Breast epithelium (tissue), 4 donors: ENCODE measurements around the gene BICC1. TPM values are rescaled to one million over a fixed set of nuclear protein-coding genes. Genes with fewer than 3 reads are reported as not detected.

Source experiments
- DNase-seq, 2 donors: peaks; one replicate each; pipeline ENCODE4 v3.0.0-alpha.2; 2019; ENCODE audit warnings: low spot score in 2 of 2
- H3K27ac ChIP-seq, 2 donors: fragments of 200-600 bp; sonication (generic) in 1 of 2; one replicate each; pipeline ENCODE4 v1.5.1; 2016 to 2019; ENCODE audit warnings: mild to moderate bottlenecking in 1 of 2
- H3K27me3 ChIP-seq, 2 donors: fragments of 200-600 bp; sonication (generic) in 1 of 2; one replicate each; pipeline versions ENCODE4 v1.5.1 to v1.6.0; 2017 to 2019; ENCODE audit warnings: control low read depth in 1 of 2, mild to moderate bottlenecking in 1 of 2
- H3K36me3 ChIP-seq: fragments of 200-600 bp; one replicate; pipeline ENCODE4 v1.5.1; 2019
- H3K4me1 ChIP-seq, 2 donors: fragments of 200-600 bp; sonication (generic); one replicate each; pipeline ENCODE4 v1.5.1; 2016 to 2019; ENCODE audit warnings: control low read depth in 1 of 2
- H3K4me3 ChIP-seq, 3 donors: fragments of 200-600 bp; sonication (generic); 1 replicate in 2 of 3; 2 replicates in 1 of 3; pipeline ENCODE4 v1.5.1; 2016 to 2019; ENCODE audit warnings: mild to moderate bottlenecking in 3 of 3, moderate library complexity in 2 of 3
- H3K9me3 ChIP-seq, 2 donors: fragments of 200-600 bp; sonication (generic) in 1 of 2; one replicate each; pipeline ENCODE4 v1.5.1; 2016 to 2019; ENCODE audit warnings: control low read depth in 1 of 2
- CTCF ChIP-seq, 3 donors: fragments of 450-650 bp; IDR thresholded peaks; one replicate each; pipeline ENCODE4 v1.5.1; 2016 to 2017; ENCODE audit warnings: antibody characterized with exemption in 3 of 3, mild to moderate bottlenecking in 3 of 3, moderate library complexity in 3 of 3
- POLR2A ChIP-seq: fragments of 450-650 bp; IDR thresholded peaks from one replicate; pipeline ENCODE4 v1.6.1; 2016; ENCODE audit warnings: antibody characterized with exemption, mild to moderate bottlenecking, moderate library complexity
- POLR2AphosphoS5 ChIP-seq, 3 donors: sonication (generic); formaldehyde crosslinking; IDR thresholded peaks; one replicate each; pipeline ENCODE4 v1.6.1; 2017; ENCODE audit warnings: antibody characterized with exemption in 3 of 3
- intact Hi-C: fragments of 100-400 bp; cut with DNase I; formaldehyde crosslinking; loops from one replicate; pipeline ENCODE4 v1.15.1; 2023; ENCODE audit warnings: low total_unique reads
- total RNA-seq, 3 donors: library from RNA; depleted of rRNA; stranded (reverse); fragments of >200 nt; gene quantifications; one replicate each; pipeline ENCODE4 v1.1.0, GENCODE V29; 2016

The BICC1 gene
- total RNA-seq, 3 donors from 2014 or later = 24.3 to 35.5 (median 26.2) TPM

GRCh38 chr10:58840840-58841435, 328.3 kb downstream of the BICC1 start:
- intact Hi-C loops = no loop called here
- Histone ChIP-seq H3K36me3 (no peaks in the 10 kb centered on the region), H3K9me3 (no peaks in the 10 kb centered on the region), H3K4me3 (no peak overlapping the region), H3K27me3 (no peaks in the 10 kb centered on the region), H3K27ac (no peak overlapping the region), H3K4me1 (no peaks in the 10 kb centered on the region)
- DNase-seq = no peak
- TF ChIP-seq POLR2AphosphoS5 (IDR thresholded peaks at IDR 0.05) = no peak
- no peak for TF ChIP-seq POLR2A
- TF ChIP-seq CTCF (IDR thresholded peaks at IDR 0.05) = no peak

GRCh38 chr10:58842860-58843376, 330.2 kb downstream of the BICC1 start:
- no peak overlapping the region for H3K27ac ChIP-seq
- no peak overlapping the region for H3K4me3 ChIP-seq
- TF ChIP-seq POLR2A (no peak), CTCF (IDR thresholded peaks at IDR 0.05) (no peak), POLR2AphosphoS5 (IDR thresholded peaks at IDR 0.05) (no peak)
- DNase-seq = no peak
- intact Hi-C loops = no loop called here
- H3K9me3 ChIP-seq = no peaks in the 10 kb centered on the region
- H3K27me3 ChIP-seq = no peaks in the 10 kb centered on the region
- H3K36me3 ChIP-seq = no peaks in the 10 kb centered on the region
- H3K4me1 ChIP-seq = no peaks in the 10 kb centered on the region

- Histone ChIP-seq H3K36me3 (no peaks in the 10 kb centered on the region), H3K27ac (no peak overlapping the region), H3K4me3 (no peak overlapping the region), H3K27me3 (no peaks in the 10 kb centered on the region), H3K9me3 (no peaks in the 10 kb centered on the region), H3K4me1 (no peaks in the 10 kb centered on the region)
- intact Hi-C loops = no loop called here
- no peak for DNase-seq
- TF ChIP-seq POLR2AphosphoS5 (IDR thresholded peaks at IDR 0.05) (no peak), POLR2A (no peak), CTCF (IDR thresholded peaks at IDR 0.05) (no peak)
These were observed 331.1 kb downstream of the BICC1 start for GRCh38 chr10:58843760-58844159.

- DNase-seq = no peak
- intact Hi-C loops = no loop called here
- no peaks in the 10 kb centered on the region for H3K4me1 ChIP-seq
- TF ChIP-seq POLR2AphosphoS5 (IDR thresholded peaks at IDR 0.05) (no peak), POLR2A (no peak), CTCF (IDR thresholded peaks at IDR 0.05) (no peak)
- H3K9me3 ChIP-seq = no peaks in the 10 kb centered on the region
- no peak overlapping the region for H3K27ac ChIP-seq
- H3K27me3 ChIP-seq = no peaks in the 10 kb centered on the region
- no peak overlapping the region for H3K4me3 ChIP-seq
- H3K36me3 ChIP-seq = no peaks in the 10 kb centered on the region
These were observed 332.0 kb downstream of the BICC1 start for GRCh38 chr10:58844680-58845079.

- no peak for TF ChIP-seq CTCF (IDR thresholded peaks at IDR 0.05)
- no peak for TF ChIP-seq POLR2A
- no peak for TF ChIP-seq POLR2AphosphoS5 (IDR thresholded peaks at IDR 0.05)
- Histone ChIP-seq H3K4me3 (no peak overlapping the region), H3K36me3 (no peaks in the 10 kb centered on the region), H3K9me3 (no peaks in the 10 kb centered on the region), H3K4me1 (no peaks in the 10 kb centered on the region), H3K27ac (no peak overlapping the region), H3K27me3 (no peaks in the 10 kb centered on the region)
- no peak for DNase-seq
- intact Hi-C loops = no loop called here
These were observed 334.2 kb downstream of the BICC1 start for GRCh38 chr10:58846856-58847255.
